Gastrocnemius medialis (tissue), 4 donors: ENCODE measurements around the gene ARHGAP42.

ENCODE experiments used
- CTCF ChIP-seq, 5 experiments: fragments of 450-650 bp in 3 of 5; fragments of 200-600 bp in 2 of 5; sonication (generic) in 2 of 5; IDR thresholded peaks in 4 of 5; conservative IDR thresholded peaks in 1 of 5; 1 replicate in 4 of 5; 2 replicates in 1 of 5; pipeline ENCODE4 v1.5.1; 2016 to 2019; ENCODE audit warnings: antibody characterized with exemption in 5 of 5, mild to moderate bottlenecking in 3 of 5, moderate library complexity in 3 of 5
- POLR2A ChIP-seq, 2 donors: fragments of 450-650 bp; IDR thresholded peaks; one replicate each; pipeline ENCODE4 v1.6.1; 2017; ENCODE audit warnings: antibody characterized with exemption in 2 of 2, mild to moderate bottlenecking in 2 of 2, moderate library complexity in 2 of 2

GRCh38 chr11:100730266-100730665 is 43.2 kb downstream of the ARHGAP42 start:
- TF ChIP-seq CTCF (IDR thresholded peaks at IDR 0.05 in 4 of 5, conservative IDR thresholded peaks at IDR 0.05 in 1 of 5) (no peak), POLR2A (IDR thresholded peaks at IDR 0.05) (no peak)
